HG02610 (cell line): Measurements from ENCODE around the gene ARID4B.
"Not testable (repeated sequence)": the region's sequence is repeated elsewhere in the genome, so short reads cannot be mapped to it uniquely, and the experiment has no call there.

ENCODE experiments used
- ATAC-seq: cut with Tn5 transposase; IDR thresholded peaks from one replicate; pipeline ENCODE4 v1.9.1; 2021; ENCODE audit warnings: mild to moderate bottlenecking, moderate library complexity; ENCODE audit not compliant: unreplicated experiment

The ARID4B gene

DNA sequence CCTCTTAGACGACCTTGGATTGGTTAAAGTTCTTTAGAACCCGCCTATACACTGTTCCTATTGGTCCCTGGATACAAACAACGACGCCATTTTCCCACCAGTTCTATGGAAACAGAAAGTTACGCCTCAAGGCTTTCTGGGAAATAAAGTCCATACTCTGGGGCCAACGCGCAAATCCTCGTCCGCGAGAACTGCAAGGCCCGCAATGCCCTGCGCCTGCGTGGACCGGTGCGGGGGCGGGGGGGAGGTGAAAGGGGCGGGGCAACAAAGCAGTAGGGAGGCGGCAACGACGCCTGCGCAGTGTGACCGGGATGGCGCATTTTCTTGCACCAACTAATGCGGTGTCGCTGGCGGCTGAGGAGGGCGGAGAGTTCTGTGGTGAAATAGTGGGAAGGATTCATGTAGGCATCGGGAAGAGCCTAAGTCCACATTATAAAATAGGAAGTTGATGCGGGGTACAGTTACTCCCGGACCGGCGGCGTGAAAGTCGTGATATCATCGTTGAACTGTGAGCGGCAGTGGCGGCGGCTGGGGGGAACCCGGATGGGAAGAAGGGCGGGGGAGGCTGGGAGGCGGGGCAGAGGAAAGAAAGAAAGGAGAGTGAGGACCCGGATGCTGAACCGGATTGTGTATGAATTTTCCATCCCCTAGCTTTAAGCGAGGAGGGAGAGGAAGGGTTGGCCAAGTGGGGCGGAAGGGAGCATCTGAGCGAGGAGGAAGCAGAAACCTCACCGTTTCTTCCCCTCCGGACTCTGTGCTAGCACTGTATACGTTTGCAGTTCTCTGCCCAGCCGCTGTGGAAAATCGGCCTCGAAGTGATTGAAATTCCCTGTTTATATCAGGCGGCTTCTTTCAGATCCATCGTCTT, 526 bp upstream of the ARID4B start, which contains the start of gene GGPS1:
Gene GGPS1 (plus strand): TSS at position 300 of the 868 bp plus-strand sequence. CDS start 6,695 bp downstream, outside the sequence.
- ATAC-seq: peak; percentile 67

DNA sequence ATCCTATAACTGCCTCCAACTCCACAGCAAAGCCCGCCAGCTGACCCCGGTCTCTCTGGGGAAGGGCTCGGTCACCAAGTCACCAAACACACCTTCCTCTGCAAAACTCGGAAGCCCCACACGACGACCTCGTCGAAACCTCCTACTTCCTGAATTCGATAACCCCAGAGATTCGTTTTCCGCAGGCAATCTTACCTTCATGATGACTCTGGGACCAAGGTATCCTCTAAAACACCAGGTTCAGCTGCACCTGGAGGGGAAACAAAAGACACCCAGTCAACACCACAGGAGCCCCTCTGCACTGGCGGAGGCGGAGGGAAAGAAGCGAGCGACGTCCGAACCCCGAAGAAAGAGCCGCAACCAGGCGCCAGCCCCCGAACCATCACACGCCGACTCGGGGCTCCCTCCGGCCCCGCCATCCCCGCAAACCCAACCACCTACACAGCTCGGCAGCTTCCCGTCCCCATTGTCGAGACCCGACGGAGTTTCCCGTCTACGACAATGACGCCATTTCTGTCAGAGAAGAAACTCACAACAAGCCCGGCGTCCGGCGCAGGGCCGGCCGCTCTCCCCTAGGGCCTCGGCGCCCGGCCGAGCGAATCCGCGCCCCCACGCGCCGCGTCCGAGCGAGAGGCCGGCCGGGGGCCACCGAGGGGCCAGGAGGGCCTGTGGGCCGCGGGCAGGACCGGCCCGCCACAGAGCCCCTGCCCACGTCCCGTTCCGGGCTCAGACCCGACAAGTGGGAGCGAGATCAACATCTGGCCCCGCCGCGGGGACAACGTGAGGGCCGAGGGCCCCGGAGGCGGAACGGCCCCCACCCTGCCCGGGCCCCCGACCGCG, 1.0 kb downstream of the ARID4B start:
- peak; percentile 26 for ATAC-seq

DNA sequence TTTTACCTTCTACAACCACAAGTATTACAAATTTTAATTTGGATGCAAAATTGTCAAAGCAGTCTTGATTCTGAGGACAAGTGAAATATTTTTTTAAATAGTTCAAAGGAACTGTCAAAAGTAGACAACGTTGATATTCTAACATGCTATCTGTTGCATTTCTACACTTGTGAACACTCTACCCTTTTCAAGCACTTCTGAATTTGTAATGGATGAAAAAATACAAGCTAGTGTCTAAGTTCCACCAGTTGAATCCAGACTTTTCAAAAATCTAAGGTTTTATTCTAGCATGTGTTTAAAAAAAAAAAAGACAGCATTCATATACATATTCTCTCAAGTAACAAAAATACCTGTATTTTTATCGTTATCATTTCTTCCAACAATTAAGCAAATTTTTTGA, 2.1 kb downstream of the ARID4B start:
- ATAC-seq: no peak

DNA sequence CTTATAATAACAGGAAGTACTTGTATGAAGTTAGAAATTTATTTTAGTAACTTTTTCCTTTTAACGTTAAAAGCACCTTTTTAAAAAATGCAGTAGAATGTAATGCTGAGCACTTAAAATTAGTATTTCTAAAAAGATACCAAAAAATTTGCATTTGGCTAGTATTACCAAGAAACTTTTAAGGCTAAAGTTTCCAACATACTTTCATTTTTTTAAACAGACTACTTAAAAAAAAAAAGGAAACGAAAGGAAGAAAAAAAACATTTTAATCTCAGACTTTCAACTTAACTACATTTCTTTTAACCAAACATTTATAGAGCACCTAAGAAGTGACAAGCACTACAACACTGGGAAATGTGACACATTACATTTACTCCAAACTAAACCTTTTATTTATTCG, 2.8 kb downstream of the ARID4B start:
- no peak for ATAC-seq

DNA sequence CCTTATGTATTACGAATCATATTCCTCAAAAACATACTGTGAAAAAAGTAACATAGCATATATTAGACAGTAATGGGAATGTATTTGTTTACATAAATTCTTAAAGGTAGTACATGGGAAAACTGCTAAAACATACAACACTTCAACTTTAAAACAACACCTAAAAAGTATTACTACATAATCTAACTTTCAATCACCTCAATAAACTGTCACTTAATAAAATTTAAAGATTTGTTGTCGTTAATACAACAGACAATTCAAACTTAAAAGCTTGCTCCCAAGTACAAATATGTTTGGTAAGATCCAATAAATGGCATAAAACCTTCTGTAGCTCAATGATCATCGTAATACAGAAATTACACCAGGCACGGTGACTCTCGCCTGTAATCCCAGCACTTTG, 3.7 kb downstream of the ARID4B start:
- no peak for ATAC-seq

DNA sequence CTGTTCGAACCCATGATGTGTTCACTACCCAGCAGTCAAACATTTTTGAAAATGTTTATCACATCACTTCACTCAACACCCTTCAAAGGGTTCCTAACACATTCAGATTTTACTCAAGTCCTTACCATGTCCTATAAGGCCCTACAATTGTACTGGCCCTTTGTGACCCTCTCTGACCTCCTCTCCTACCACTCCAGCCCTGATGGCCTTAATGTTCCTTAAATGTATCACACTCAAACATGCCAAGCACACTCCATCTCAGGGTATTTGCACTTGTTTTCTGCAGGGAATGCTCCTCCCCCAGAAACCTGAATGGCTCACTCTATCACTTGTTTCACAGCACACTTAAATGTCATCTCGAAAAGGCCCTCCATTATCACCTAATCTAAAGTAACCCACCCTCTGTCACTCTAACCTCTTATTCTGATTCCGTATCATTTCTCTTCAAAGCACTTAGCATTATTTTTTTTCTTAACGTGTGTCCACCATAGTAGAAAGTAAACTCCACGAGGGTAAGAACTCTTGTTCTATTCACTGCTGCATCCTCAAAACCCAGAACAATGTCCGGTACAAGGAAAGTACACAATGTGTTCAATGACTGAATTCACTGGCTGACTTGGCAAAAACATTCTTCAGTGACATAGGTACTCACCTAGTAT, 7.3 kb downstream of the ARID4B start:
- no peak for ATAC-seq

DNA sequence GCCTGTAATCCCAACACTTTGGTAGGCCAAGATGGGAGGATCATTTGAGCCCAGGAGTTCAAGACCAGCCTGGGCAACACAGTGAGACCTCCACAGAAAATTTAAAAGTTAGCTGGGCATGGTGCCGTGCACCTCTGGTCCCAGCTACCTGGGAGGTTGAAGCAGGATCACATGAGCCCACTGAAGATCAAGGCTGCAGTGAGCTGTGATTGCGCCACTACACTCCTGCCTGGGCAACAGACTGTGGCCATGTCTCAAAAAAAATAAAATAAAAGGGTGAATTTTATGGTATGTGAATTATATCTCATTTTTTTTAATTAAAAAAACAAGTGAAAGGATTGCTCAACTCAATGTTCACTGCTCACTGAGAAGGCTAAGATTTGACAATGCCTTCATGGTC, 8.7 kb downstream of the ARID4B start:
- ATAC-seq: no peak

DNA sequence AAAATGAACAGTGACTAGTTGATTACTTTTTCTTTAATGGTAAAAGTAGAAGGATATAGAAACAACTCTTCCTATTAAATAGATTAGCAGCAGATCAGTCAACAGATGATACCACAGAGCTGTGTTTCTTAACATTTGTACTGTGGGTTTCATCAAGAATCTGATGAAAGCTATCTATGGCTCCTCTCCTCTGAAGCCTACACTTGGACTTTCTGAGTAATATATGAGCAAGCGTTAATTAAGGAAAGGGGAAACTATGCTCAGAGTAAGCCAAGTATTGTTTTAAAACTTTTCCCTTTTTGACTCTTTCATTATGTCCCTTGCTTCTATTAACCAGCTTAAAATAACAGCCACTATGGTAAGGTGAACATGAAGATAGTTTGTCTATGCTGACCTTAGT, 10.8 kb downstream of the ARID4B start:
- no peak for ATAC-seq

DNA sequence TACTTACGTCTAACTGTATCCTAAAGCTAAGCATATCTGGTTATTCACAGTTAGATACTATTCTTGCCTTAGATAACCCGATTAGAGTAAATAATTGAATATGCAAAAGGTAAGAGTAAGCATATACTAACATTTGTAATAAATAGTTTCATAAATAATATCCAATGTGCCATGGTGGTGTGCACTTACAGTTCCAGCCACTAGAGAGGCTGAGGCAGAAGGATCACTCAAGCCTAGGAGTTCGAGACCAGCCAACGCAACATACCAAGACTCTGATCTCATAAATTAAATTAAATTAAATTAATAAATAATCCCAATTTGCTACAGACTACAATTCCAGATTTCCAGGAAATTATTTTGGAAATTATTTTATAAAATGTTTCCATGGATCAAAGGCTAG, 12.2 kb downstream of the ARID4B start:
- ATAC-seq: no peak

DNA sequence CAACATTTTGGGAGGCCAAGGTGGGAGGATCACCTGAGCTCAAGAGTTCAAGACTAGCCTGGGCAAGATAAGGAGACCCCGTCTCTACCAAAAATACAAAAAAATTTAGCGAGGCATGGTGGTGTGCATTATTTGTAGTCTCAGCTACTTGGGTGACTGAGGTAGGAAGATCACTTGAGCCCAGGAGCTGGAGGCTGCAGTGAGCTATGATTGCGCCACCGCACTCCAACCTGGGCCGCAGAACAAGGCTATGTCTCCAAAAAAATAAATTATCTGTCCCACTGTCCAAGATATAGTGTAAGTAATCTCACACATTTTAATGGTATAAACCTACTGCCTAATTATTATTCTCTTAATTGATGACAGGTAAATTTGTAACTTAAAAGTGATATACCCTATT, 12.8 kb downstream of the ARID4B start:
- no peak for ATAC-seq

DNA sequence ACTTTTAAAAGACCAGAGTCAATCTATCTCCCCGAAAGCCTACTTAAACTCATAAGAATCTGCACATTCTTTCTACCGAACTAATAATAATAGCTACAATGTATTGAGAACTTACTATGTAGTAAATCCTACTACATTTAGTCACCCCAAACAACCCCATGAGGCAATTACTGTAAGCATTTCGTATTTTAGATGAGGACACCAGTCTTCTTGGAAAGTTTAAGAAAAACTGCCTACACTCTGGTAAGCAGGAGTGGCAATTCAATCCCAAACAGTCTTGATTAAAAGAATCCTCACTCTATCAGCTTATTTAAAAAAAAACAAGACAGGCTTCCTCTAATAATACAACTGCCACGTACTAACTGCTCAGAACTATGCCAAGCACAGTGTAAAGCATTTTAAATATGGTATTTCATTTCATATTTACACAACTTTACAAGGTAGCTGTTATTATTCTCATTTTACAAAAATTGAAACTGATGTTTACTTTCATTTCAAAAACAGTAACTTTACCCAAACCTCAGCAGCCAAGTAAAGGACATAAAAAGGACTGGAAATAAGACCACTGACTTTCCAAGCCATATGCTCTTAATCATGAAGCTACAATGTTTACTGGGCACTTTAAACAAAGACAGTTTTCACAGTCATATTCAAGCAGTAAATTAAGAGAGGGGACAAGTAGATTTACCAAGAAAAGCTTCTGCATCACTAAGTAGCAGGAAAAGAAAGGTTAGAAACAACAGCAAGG, 13.9 kb downstream of the ARID4B start:
- no peak for ATAC-seq

DNA sequence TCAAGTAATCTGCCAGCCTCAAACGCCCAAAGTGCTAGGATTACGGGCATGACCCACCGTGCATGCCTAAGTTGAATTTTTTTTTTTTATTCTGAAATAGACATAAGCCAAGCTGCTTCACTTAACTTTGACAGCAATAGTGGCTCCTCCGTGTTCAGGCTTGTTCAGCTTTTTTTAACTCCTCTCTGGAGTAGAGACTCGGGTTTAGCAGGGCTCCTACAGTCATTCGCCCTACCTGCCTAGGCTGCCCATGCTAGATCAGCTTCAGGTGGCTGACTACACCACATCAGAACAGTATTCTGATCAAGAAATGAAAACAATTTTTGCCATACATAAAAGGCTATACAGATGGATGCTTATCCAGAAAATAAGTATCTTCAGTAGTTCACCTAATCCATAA, 14.7 kb downstream of the ARID4B start:
- no peak for ATAC-seq

DNA sequence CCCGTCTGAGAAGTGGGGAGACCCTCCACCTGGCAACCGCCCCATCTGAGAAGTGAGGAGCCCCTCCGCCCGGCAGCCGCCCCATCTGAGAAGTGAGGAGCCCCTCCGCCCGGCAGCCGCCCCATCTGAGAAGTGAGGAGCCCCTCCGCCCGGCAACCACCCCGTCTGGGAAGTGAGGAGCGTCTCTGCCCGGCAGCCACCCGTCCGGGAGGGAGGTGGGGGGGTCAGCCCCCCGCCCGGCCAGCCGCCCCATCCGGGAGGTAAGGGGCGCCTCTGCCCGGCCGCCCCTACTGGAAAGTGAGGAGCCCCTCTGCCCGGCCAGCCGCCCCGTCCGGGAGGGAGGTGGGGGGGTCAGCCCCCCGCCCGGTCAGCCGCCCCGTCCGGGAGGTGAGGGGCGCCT, 18.8 kb downstream of the ARID4B start:
- not testable (repeated sequence) for ATAC-seq

DNA sequence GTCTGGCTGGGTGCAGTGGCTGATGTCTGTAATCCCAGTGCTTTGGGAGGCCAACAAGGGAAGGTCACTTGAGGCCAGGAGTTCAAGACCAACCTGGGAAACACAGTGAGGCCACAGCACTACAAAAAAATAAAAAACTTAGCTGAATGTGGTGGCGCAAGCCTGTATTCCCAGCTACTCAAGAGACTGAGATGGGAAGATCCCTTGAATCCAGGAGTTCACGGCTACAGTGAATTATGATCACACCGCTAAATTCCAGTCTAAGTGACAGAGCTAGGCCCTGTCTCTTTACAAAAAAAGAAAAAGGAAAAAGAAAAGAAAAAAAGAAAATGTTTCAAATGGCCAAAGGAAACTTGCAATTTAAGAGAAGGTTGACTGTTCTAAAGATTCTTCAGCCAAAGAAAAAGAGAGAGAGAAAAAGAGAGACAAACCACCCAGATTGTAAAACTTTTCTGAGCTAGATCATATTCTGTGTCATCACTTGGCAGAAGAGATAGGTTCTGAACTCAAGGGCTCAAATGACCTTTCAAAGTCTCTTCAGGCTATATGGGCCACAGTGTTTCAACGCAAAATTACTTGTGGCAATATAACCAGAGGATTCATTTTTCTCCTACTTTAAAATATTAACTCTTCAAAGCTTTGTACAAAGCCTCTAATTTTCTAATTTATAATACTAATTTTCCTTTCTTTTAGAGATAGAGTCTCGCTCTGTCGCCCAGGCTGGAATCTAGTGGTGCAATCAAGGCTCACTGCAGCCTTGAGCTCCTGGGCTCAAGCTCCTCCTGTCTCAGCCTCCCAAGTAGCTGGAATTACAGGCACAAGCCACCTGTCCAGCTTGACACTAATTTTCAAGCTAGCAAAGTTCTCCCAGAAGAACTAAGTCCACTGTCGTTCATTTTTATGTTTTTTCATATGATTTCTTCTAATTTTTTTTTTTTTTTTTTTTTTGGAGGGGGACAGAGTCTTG, 20.5 kb downstream of the ARID4B start:
- no peak for ATAC-seq

DNA sequence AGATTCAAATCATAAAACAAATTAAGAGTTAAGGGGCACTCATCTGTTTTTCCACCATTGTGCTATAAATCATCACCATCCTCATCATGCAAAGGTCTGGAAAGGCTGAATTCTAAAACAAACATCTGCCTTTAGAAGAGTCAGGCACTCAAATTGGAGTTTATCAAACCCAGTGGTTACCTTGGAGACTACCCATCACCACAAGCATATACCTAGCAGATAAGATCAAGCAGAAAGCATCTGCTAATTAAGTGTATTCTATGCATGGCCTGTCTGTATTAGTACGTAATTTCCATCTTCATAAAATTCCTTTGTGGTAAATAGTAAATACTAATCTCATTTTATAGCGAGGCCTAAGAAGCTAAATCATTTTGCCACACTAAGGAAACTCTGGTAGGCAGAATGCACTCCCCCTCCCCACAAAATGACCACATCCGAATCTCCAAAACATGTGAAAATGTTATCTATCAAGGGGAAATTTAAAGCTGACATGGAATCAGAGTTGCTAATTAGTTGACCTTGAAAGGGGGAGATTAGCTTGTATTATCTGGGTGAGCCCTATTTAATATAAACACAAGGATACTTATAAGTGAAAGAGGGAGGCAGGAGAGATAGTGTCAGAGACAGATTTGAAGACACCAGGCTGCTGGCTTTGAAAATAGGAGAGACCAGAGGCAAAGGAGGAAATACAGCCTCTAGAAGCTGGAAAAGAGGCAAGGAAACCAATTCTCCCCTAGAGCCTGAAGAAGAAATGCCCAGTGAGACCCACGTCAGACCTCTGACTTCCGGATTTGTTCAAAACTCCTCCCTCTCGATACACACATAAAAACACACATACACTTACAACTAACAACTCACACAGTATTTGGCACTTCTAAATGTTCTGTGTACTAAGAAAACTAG, 23.2 kb downstream of the ARID4B start:
- no peak for ATAC-seq

DNA sequence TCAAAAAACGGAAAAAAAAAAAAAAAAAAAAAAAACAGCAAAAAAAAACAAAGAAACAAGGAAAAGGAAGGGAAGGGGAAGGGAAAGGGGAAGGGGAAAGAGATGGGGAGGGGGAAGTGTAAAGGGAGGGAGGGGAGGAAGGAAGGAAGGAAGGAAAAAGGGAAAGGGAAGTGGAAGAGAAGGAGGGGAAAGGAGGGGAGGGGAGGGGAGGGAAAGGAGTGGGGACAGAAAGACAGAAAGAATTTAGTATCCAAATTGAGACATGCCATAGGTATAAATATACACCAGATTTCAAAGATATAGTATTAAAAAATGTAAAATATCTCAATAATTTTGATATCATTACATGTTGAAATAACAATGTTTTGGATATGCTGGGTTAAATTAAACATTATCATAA, 25.8 kb downstream of the ARID4B start:
- ATAC-seq: no peak

DNA sequence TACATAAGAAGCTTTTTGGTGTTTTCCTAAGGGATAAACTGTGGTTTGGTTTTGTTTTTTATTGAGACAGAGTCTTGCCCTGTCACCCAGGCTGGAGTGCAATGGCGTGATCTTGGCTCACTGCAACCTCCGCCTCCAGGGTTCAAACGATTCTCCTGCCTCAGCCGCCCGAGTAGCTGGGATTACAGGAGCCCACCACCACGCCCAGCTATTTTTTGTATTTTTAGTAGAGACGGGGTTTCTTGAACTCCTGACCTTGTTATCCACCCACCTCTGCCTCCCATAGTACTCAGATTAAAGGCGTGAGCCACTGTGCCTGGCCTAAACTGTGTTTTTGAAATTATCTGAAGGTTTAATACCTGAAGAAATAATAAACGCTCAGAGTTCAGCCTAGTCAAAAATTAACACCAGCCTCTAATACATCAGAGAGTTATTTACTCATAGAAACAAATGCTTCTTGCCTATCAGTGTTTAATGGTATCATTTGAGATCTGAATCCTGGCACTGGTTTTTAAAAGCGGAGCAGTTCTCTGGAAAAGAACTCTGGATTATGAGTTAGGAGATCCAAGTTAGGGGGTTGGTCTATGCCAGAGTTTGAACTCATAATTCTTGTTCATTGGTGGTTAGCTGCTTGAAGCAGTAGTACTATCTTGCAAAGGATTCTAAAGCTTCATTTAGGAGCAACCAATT, 28.7 kb downstream of the ARID4B start:
- no peak for ATAC-seq

DNA sequence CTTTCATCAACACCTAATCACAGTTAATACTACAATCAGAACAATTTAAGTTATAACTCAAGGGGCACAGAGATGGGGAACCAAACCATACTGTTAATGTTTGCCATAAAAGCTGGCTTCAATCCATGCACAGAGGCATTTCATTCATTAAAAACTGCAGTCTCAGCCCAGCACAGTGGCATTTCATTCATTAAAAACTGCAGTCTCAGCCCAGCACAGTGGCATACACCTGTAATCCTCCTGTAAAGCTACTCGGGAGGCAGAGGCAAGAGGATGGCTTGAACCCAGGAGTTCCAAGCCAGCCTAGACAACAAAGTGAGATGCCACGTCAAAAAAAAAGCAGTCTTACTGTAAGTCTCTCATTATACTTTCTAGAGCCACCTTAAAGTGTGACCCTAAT, 29.2 kb downstream of the ARID4B start:
- no peak for ATAC-seq
